Measurements from ENCODE around the gene GRIPAP1.

- TF ChIP-seq FOXK2 (IDR thresholded peaks at IDR 0.05): no peak
- no peak for TF ChIP-seq HDGF (IDR thresholded peaks at IDR 0.05; ENCODE audit: borderline replicate concordance)
- no peak for TF ChIP-seq FOXA1 (IDR thresholded peaks at IDR 0.05)
Observed at GRCh38 chrX:49042581-49043219, 40.6 kb upstream of the GRIPAP1 start.

All from HEK293T (cell line).